ENCODE measurements around the gene LRP1B. TPM values are rescaled to one million over a fixed set of nuclear protein-coding genes. Genes with fewer than 3 reads are reported as not detected.

The LRP1B gene
- polyA plus RNA-seq, 1 donor from 2014 or later = 12.7 TPM

GRCh38 chr2:140584471-140584870 is 1546.3 kb downstream of the LRP1B start:
- Histone ChIP-seq H3K27ac (ENCODE audit: low read length) (no peak overlapping the region), H3K36me3 (ENCODE audit: insufficient read depth, low read length) (no peaks in the 10 kb centered on the region), H3K4me3 (ENCODE audit: low read length) (no peak overlapping the region), H3F3A (ENCODE audit: insufficient read depth, low read length, poor library complexity, severe bottlenecking) (no peaks in the 10 kb centered on the region), H3K79me2 (replicated peaks; ENCODE audit: insufficient read depth, low read length) (no peaks in the 10 kb centered on the region), H4K20me1 (ENCODE audit: insufficient read depth) (no peaks in the 10 kb centered on the region), H3K27me3 (ENCODE audit: insufficient read depth, low read depth, low read length) (no peaks in the 10 kb centered on the region), H3K9me3 (ENCODE audit: low read length) (no peaks in the 10 kb centered on the region), H3K4me2 (ENCODE audit: low read length) (no peak overlapping the region), H2AFZ (ENCODE audit: low read depth, low read length) (no peak overlapping the region), H3K9ac (ENCODE audit: low read length) (no peak overlapping the region), H3K9me2 (ENCODE audit: insufficient read depth, low read length) (no peaks in the 10 kb centered on the region)
- TF ChIP-seq MXI1 (conservative IDR thresholded peaks at IDR 0.05; ENCODE audit: poor library complexity, severe bottlenecking) (no peak), EZH2 (IDR thresholded peaks at IDR 0.05; ENCODE audit: borderline replicate concordance, insufficient read depth, low read length, poor library complexity, severe bottlenecking) (no peak), SMC3 (conservative IDR thresholded peaks at IDR 0.05; ENCODE audit: poor library complexity) (no peak), TAF1 (IDR thresholded peaks at IDR 0.05; ENCODE audit: low read depth) (no peak), POLR2AphosphoS5 (IDR thresholded peaks at IDR 0.05) (no peak), RAD21 (conservative IDR thresholded peaks at IDR 0.05) (no peak), EP300 (conservative IDR thresholded peaks at IDR 0.05; ENCODE audit: poor library complexity, severe bottlenecking) (no peak)
- TF ChIP-seq, protein P1, sequence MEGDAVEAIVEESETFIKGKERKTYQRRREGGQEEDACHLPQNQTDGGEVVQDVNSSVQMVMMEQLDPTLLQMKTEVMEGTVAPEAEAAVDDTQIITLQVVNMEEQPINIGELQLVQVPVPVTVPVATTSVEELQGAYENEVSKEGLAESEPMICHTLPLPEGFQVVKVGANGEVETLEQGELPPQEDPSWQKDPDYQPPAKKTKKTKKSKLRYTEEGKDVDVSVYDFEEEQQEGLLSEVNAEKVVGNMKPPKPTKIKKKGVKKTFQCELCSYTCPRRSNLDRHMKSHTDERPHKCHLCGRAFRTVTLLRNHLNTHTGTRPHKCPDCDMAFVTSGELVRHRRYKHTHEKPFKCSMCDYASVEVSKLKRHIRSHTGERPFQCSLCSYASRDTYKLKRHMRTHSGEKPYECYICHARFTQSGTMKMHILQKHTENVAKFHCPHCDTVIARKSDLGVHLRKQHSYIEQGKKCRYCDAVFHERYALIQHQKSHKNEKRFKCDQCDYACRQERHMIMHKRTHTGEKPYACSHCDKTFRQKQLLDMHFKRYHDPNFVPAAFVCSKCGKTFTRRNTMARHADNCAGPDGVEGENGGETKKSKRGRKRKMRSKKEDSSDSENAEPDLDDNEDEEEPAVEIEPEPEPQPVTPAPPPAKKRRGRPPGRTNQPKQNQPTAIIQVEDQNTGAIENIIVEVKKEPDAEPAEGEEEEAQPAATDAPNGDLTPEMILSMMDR (IDR thresholded peaks at IDR 0.05; ENCODE audit: poor library complexity, severe bottlenecking) = no peak
- TF ChIP-seq, protein P2, sequence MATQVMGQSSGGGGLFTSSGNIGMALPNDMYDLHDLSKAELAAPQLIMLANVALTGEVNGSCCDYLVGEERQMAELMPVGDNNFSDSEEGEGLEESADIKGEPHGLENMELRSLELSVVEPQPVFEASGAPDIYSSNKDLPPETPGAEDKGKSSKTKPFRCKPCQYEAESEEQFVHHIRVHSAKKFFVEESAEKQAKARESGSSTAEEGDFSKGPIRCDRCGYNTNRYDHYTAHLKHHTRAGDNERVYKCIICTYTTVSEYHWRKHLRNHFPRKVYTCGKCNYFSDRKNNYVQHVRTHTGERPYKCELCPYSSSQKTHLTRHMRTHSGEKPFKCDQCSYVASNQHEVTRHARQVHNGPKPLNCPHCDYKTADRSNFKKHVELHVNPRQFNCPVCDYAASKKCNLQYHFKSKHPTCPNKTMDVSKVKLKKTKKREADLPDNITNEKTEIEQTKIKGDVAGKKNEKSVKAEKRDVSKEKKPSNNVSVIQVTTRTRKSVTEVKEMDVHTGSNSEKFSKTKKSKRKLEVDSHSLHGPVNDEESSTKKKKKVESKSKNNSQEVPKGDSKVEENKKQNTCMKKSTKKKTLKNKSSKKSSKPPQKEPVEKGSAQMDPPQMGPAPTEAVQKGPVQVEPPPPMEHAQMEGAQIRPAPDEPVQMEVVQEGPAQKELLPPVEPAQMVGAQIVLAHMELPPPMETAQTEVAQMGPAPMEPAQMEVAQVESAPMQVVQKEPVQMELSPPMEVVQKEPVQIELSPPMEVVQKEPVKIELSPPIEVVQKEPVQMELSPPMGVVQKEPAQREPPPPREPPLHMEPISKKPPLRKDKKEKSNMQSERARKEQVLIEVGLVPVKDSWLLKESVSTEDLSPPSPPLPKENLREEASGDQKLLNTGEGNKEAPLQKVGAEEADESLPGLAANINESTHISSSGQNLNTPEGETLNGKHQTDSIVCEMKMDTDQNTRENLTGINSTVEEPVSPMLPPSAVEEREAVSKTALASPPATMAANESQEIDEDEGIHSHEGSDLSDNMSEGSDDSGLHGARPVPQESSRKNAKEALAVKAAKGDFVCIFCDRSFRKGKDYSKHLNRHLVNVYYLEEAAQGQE (IDR thresholded peaks at IDR 0.05; ENCODE audit: borderline replicate concordance) = no peak

- Histone ChIP-seq H3K36me3 (ENCODE audit: insufficient read depth, low read length) (no peaks in the 10 kb centered on the region), H4K20me1 (ENCODE audit: insufficient read depth) (no peaks in the 10 kb centered on the region), H3K27ac (ENCODE audit: low read length) (no peak overlapping the region), H3K79me2 (replicated peaks; ENCODE audit: insufficient read depth, low read length) (no peaks in the 10 kb centered on the region), H3K9ac (ENCODE audit: low read length) (no peak overlapping the region), H3K4me2 (ENCODE audit: low read length) (no peak overlapping the region), H3K9me2 (ENCODE audit: insufficient read depth, low read length) (no peaks in the 10 kb centered on the region), H2AFZ (ENCODE audit: low read depth, low read length) (no peak overlapping the region), H3K9me3 (ENCODE audit: low read length) (no peaks in the 10 kb centered on the region), H3F3A (ENCODE audit: insufficient read depth, low read length, poor library complexity, severe bottlenecking) (no peaks in the 10 kb centered on the region), H3K4me3 (ENCODE audit: low read length) (no peak overlapping the region), H3K27me3 (ENCODE audit: insufficient read depth, low read depth, low read length) (no peaks in the 10 kb centered on the region)
- TF ChIP-seq SMC3 (conservative IDR thresholded peaks at IDR 0.05; ENCODE audit: poor library complexity) = no peak
- no peak for TF ChIP-seq EP300 (conservative IDR thresholded peaks at IDR 0.05; ENCODE audit: poor library complexity, severe bottlenecking)
- TF ChIP-seq RAD21 (conservative IDR thresholded peaks at IDR 0.05) = no peak
- TF ChIP-seq POLR2AphosphoS5 (IDR thresholded peaks at IDR 0.05) = peak; percentile 55
Observed at GRCh38 chr2:140580532-140581151, 1550.2 kb downstream of the LRP1B start.

All from neural cell (in vitro differentiated cells).